PC-3 (cell line): ENCODE measurements around the gene IER2. TPM values are rescaled to one million over a fixed set of nuclear protein-coding genes. Genes with fewer than 3 reads are reported as not detected.
"Not testable (repeated sequence)": the region's sequence is repeated elsewhere in the genome, so short reads cannot be mapped to it uniquely, and the experiment has no call there.

Experiments used
- ATAC-seq: fragments of 200-7000 bp; cut with Tn5 transposase; 2 replicates; pipeline ENCODE4 v1.9.1; 2020; ENCODE audit warnings: mild to moderate bottlenecking, moderate library complexity
- BruUV-seq: library from RNA; stranded (reverse); fragments of 400-500 nt; replicated peaks from 2 replicates; lab custom pipeline; 2021; lab: Mats Ljungman, UMichigan
- CTCF ChIA-PET: fragments of 300-600 bp; sonication (Branson Sonifier 250); formaldehyde crosslinking; loops from one replicate; lab custom pipeline; 2022; ENCODE audit warnings: antibody characterized with exemption; lab: Charles Lee
- POLR2A ChIA-PET: fragments of 300-600 bp; sonication (Branson Sonifier 250); formaldehyde crosslinking; loops from one replicate; lab custom pipeline; 2022; ENCODE audit warnings: antibody characterized with exemption; ENCODE audit not compliant: unreplicated experiment; lab: Charles Lee
- DNase-seq: peaks from one replicate; pipeline ENCODE4 v3.0.0-alpha.2; 2015
- H2AFZ ChIP-seq: fragments of 300-600 bp; sonication (generic); 2 replicates; pipeline ENCODE4 v1.6.0; 2016; ENCODE audit warnings: antibody characterized with exemption, low read length
- H3F3A ChIP-seq: fragments of 300-600 bp; sonication (generic); one replicate; pipeline ENCODE4 v1.6.0; 2017; ENCODE audit warnings: antibody characterized with exemption, low read length, control low read depth, mild to moderate bottlenecking; ENCODE audit not compliant: unreplicated experiment
- H3K27ac ChIP-seq: fragments of 300-600 bp; sonication (generic); 2 replicates; pipeline ENCODE4 v1.5.1; 2016; ENCODE audit warnings: mild to moderate bottlenecking, low read length
- H3K27me3 ChIP-seq: fragments of 300-600 bp; sonication (generic); 2 replicates; pipeline ENCODE4 v1.6.1; 2016; ENCODE audit warnings: low read length, mixed read lengths
- H3K36me3 ChIP-seq: fragments of 300-600 bp; sonication (generic); 2 replicates; pipeline ENCODE4 v1.6.1; 2016; ENCODE audit warnings: low read depth, mixed run types, low read length, mixed read lengths
- H3K4me1 ChIP-seq: fragments of 300-600 bp; sonication (generic); 2 replicates; pipeline ENCODE4 v1.5.1; 2016; ENCODE audit warnings: low read length; ENCODE audit not compliant: insufficient read depth
- H3K4me2 ChIP-seq: fragments of 300-600 bp; sonication (generic); 2 replicates; pipeline ENCODE4 v1.6.0; 2016; ENCODE audit warnings: low read length
- H3K4me3 ChIP-seq: fragments of 300-600 bp; sonication (generic); 2 replicates; pipeline ENCODE4 v1.5.1; 2016; ENCODE audit warnings: mild to moderate bottlenecking, low read length, mixed read lengths
- H3K79me2 ChIP-seq: fragments of 300-600 bp; sonication (generic); 2 replicates; pipeline ENCODE4 v1.6.1; 2017; ENCODE audit warnings: low read length, mixed read lengths
- H3K9ac ChIP-seq: fragments of 300-600 bp; sonication (generic); 2 replicates; pipeline ENCODE4 v1.6.0; 2016; ENCODE audit warnings: mild to moderate bottlenecking, low read length
- H3K9me2 ChIP-seq: fragments of 300-600 bp; sonication (generic); replicated peaks from 2 replicates; pipeline ENCODE4 v1.6.1; 2016; ENCODE audit warnings: mixed run types, low read length, mixed read lengths
- H3K9me3 ChIP-seq: fragments of 300-600 bp; sonication (generic); 2 replicates; pipeline ENCODE4 v1.6.1; 2016; ENCODE audit warnings: low read length, mixed read lengths
- H4K20me1 ChIP-seq: fragments of 300-600 bp; sonication (generic); 2 replicates; pipeline ENCODE4 v1.6.1; 2016; ENCODE audit warnings: low read length, mixed read lengths
- EZH2 ChIP-seq: fragments of 300-600 bp; sonication (generic); IDR thresholded peaks from one replicate; pipeline ENCODE4 v1.6.1; 2017; ENCODE audit warnings: antibody characterized with exemption, mild to moderate bottlenecking, low read length; ENCODE audit not compliant: unreplicated experiment
- EZH2phosphoT487 ChIP-seq: fragments of 300-600 bp; sonication (generic); IDR thresholded peaks from 2 replicates; pipeline ENCODE4 v1.6.1; 2018; ENCODE audit warnings: mild to moderate bottlenecking, antibody characterized with exemption, low read length, borderline replicate concordance
- intact Hi-C: fragments of 100-400 bp; cut with micrococcal nuclease; formaldehyde crosslinking; loops from 2 replicates; pipeline ENCODE4 v1.9.0; 2023
- total RNA-seq: library from RNA; depleted of rRNA; stranded (reverse); fragments of >200 nt; gene quantifications from 2 replicates; pipeline ENCODE4 v1.2.3, GENCODE V29; 2014
- TF ChIP-seq, protein P1 (sequence below): fragments of 300-600 bp; sonication (generic); conservative IDR thresholded peaks from 2 replicates; pipeline ENCODE4 v1.5.1; 2017; ENCODE audit warnings: antibody characterized with exemption, low read depth, mild to moderate bottlenecking, low read length

IER2 gene
- total RNA-seq, 1 experiment from 2014 or later, result 155 TPM

DNA sequence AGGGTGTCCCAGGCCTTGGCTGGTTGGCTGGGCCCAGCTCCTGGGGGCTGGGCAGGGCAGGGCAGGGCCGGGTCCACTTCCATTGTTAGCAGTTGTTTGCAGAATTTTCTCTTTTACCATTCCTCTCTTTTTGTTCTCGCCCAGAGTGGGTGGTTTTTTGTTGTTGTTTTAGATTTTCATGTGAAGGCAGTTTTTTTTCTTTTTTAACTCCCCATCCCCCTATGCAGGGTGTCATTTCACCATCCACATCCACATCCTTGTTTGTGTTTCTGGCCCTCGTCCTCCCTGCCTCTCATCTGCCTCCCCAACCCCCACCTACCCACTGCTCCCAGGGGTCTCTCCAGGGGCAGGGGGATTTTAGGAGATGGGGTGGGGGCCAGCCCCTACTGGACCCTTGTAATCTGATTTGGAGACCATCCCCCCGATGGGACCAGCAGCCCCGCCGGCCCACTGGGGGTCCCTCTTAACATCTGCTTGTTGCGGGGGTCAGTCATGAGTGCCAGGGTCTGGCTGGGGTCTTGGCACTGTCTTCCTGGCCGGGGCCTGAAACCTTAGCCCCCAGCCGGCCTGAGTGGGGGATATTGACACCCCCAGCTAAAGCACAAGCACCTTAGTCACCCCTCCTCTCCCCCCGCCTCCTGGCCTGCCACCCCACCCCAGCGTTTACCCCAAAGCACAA lies 10.4 kb upstream of the IER2 start:
- intact Hi-C loops, result no loop called here
- Histone ChIP-seq H3K4me1 (peaks cover 23% of the 10 kb centered on the region), H3K27me3 (no peaks in the 10 kb centered on the region), H3K36me3 (peaks cover 49% of the 10 kb centered on the region; the same call in 1 of the 2 replicates), H3K9me3 (no peaks in the 10 kb centered on the region), H3K27ac (no peak overlapping the region), H3K9me2 (no peaks in the 10 kb centered on the region), H3K4me2 (no peak overlapping the region), H4K20me1 (no peaks in the 10 kb centered on the region), H3K79me2 (peaks cover 6% of the 10 kb centered on the region), H3F3A (peaks cover 8% of the 10 kb centered on the region), H3K9ac (no peak overlapping the region), H3K4me3 (no peak overlapping the region), H2AFZ (no peak overlapping the region)
- BruUV-seq, result TSS peak; percentile 26
- ATAC-seq, result no peak
- ChIA-PET CTCF (no interaction called here), POLR2A (no interaction called here)
- DNase-seq, result no peak
- TF ChIP-seq EZH2phosphoT487 (no peak), EZH2 (no peak)
- TF ChIP-seq, protein P1, sequence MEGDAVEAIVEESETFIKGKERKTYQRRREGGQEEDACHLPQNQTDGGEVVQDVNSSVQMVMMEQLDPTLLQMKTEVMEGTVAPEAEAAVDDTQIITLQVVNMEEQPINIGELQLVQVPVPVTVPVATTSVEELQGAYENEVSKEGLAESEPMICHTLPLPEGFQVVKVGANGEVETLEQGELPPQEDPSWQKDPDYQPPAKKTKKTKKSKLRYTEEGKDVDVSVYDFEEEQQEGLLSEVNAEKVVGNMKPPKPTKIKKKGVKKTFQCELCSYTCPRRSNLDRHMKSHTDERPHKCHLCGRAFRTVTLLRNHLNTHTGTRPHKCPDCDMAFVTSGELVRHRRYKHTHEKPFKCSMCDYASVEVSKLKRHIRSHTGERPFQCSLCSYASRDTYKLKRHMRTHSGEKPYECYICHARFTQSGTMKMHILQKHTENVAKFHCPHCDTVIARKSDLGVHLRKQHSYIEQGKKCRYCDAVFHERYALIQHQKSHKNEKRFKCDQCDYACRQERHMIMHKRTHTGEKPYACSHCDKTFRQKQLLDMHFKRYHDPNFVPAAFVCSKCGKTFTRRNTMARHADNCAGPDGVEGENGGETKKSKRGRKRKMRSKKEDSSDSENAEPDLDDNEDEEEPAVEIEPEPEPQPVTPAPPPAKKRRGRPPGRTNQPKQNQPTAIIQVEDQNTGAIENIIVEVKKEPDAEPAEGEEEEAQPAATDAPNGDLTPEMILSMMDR, result no peak

DNA sequence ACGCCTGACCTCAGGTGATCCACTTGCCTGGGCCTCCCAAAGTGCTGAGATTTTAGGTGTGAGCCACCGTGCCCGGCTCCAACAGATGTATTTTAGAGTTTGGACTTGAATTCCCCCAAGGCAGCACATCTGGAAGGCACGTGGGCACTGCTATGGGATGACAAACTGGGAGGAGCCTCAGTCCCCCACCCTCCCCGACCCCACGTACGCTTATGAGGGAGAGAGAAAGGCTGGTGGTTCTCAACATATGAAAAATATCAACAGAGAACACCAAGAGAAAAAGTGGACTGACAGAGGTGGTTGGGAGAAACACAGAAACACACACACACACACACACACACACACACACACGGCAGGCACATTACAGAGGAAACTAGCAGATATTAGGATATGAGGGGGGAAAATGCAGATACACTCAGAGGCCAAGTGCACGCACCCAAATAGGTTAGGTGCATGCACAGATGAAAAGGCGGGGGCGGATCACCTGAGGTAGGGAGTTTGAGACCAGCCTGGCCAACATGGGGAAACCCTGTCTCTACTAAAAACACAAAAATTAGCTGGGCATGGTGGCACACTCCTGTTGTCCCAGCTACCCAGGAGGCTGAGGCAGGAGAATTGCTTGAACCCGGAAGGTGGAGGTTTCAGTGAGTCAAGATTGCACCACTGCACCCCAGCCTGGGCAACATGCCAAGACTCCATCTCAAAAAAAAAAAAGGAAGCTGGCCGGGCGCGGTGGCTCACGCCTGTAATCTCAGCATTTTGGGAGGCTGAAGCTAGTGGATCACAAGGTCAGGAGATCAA lies 3.2 kb upstream of the IER2 start:
- Histone ChIP-seq H3K27me3 (no peaks in the 10 kb centered on the region), H3K36me3 (peaks cover 12% of the 10 kb centered on the region; the same call in 1 of the 2 replicates), H3F3A (peaks cover 8% of the 10 kb centered on the region), H4K20me1 (no peaks in the 10 kb centered on the region), H3K4me1 (peaks cover 28% of the 10 kb centered on the region), H3K9me2 (no peaks in the 10 kb centered on the region), H3K9ac (no peak overlapping the region), H3K4me3 (no peak overlapping the region), H2AFZ (no peak overlapping the region), H3K79me2 (peaks cover 29% of the 10 kb centered on the region), H3K4me2 (no peak overlapping the region), H3K9me3 (no peaks in the 10 kb centered on the region), H3K27ac (no peak overlapping the region)
- no peak for DNase-seq
- no TSS peak for BruUV-seq
- POLR2A ChIA-PET, result interaction anchor here (0.9 kb wide), 1 partner anchor 101 kb away, joined by 5 read pairs; no protein-coding TSS in a partner anchor
- intact Hi-C loops, result no loop called here
- TF ChIP-seq EZH2phosphoT487, result no peak
- no peak for TF ChIP-seq EZH2
- TF ChIP-seq, protein P1, result no peak
- ATAC-seq, result no peak
- CTCF ChIA-PET, result no interaction called here

DNA sequence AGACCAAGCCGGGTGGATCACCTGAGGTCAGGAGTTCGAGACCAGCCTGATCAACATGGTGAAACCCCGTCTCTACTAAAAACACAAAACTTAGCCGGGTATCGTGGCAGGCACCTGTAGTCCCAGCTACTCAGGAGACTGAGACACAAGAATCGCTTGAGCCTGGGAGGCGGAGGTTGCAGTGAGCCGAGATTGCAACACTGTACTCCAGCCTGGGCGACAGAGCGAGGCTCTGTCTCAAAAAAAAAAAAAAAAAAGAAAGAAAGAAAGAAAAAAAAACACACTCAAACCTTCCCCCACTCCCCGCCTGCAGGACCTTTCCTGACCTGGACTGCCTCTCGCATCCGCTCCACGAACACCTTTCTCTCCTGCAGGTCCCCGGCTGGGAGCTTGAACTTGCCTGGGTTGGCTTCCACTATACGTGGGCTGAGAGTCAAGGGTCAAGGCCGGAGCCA lies 1.0 kb upstream of the IER2 start:
- DNase-seq, ATAC-seq, intact Hi-C loops, H3K4me1 ChIP-seq, H3K9me2 ChIP-seq, H3K9me3 ChIP-seq, H3F3A ChIP-seq, BruUV-seq, H3K27me3 ChIP-seq: not testable (repeated sequence)
- H3K36me3 ChIP-seq, result peaks cover 19% of the 10 kb centered on the region
- H3K79me2 ChIP-seq, result peaks cover 52% of the 10 kb centered on the region
- peak overlapping the region; percentile 83 for H3K4me3 ChIP-seq
- H3K27ac ChIP-seq, result peak overlapping the region; percentile 29; the same call in 1 of the 2 replicates
- H3K4me2 ChIP-seq, result peak overlapping the region; percentile 98
- peak overlapping the region; percentile 90 for H3K9ac ChIP-seq
- peak overlapping the region; percentile 80 for H2AFZ ChIP-seq
- ChIA-PET POLR2A (interaction anchor here (0.6 kb wide), 2 partner anchors 31 to 216 kb away, joined by 3 to 13 read pairs; partner anchors contain the start of gene NACC1), CTCF (interaction anchor here (0.9 kb wide), 1 partner anchor 172 kb away, joined by 9 read pairs; no protein-coding TSS in a partner anchor)
- peaks cover 12% of the 10 kb centered on the region for H4K20me1 ChIP-seq
